Activated naive CD8-positive, alpha-beta T cell treated with anti-CD3 and anti-CD28 coated beads for 36 hours (primary cell): ENCODE data around the gene PEX14. TPM values are rescaled to one million over a fixed set of nuclear protein-coding genes. Genes with fewer than 3 reads are reported as not detected.
"Not testable (repeated sequence)": the region's sequence is repeated elsewhere in the genome, so short reads cannot be mapped to it uniquely, and the experiment has no call there.

Experiments
- DNase-seq: peaks from one replicate; pipeline ENCODE4 v3.0.0; 2021
- H3K27ac Mint-ChIP-seq: one replicate; pipeline ENCODE4 v1.8.0; 2022; ENCODE audit warnings: mild to moderate bottlenecking, moderate library complexity, mixed read lengths
- H3K27me3 Mint-ChIP-seq: one replicate; pipeline ENCODE4 v1.8.0; 2022; ENCODE audit warnings: mild to moderate bottlenecking, mixed read lengths
- H3K36me3 Mint-ChIP-seq: one replicate; pipeline ENCODE4 v1.8.0; 2021; ENCODE audit warnings: mild to moderate bottlenecking, mixed read lengths
- H3K4me1 Mint-ChIP-seq: one replicate; pipeline ENCODE4 v1.8.0; 2021; ENCODE audit warnings: mixed read lengths
- H3K4me3 Mint-ChIP-seq: one replicate; pipeline ENCODE4 v1.8.0; 2022; ENCODE audit warnings: mild to moderate bottlenecking, moderate library complexity, mixed read lengths
- H3K9me3 Mint-ChIP-seq: one replicate; pipeline ENCODE4 v1.8.0; 2022; ENCODE audit warnings: mixed read lengths
- total RNA-seq, 2 experiments: library from RNA; stranded (reverse); gene quantifications; one replicate each; pipeline ENCODE4 v1.2.3, GENCODE V29; 2021

Gene PEX14
- total RNA-seq, 2 experiments from 2014 or later, result 19.1 to 19.6 TPM

GRCh38 chr1:10498231-10498630 is 23.5 kb downstream of the PEX14 start:
- no peaks in the 10 kb centered on the region for H3K9me3 Mint-ChIP-seq
- DNase-seq, result no peak
- H3K4me3 Mint-ChIP-seq, result no peak overlapping the region
- no peaks in the 10 kb centered on the region for H3K27me3 Mint-ChIP-seq
- peaks cover 7% of the 10 kb centered on the region for H3K36me3 Mint-ChIP-seq
- peaks cover 59% of the 10 kb centered on the region for H3K4me1 Mint-ChIP-seq
- peak overlapping the region; percentile 22 for H3K27ac Mint-ChIP-seq

- no peak for DNase-seq
- H3K27ac Mint-ChIP-seq, result peak overlapping the region; percentile 16
- H3K27me3 Mint-ChIP-seq, result no peaks in the 10 kb centered on the region
- no peaks in the 10 kb centered on the region for H3K9me3 Mint-ChIP-seq
- H3K4me3 Mint-ChIP-seq, result no peak overlapping the region
- H3K4me1 Mint-ChIP-seq, result peaks cover 43% of the 10 kb centered on the region
- H3K36me3 Mint-ChIP-seq, result peaks cover 2% of the 10 kb centered on the region
Observed at GRCh38 chr1:10502206-10502605, 27.5 kb downstream of the PEX14 start.

GRCh38 chr1:10504249-10504648 is 29.5 kb downstream of the PEX14 start:
- H3K27me3 Mint-ChIP-seq, result no peaks in the 10 kb centered on the region
- peaks cover 32% of the 10 kb centered on the region for H3K4me1 Mint-ChIP-seq

GRCh38 chr1:10506046-10506676 is 31.4 kb downstream of the PEX14 start:
- H3K4me3 Mint-ChIP-seq, H3K27ac Mint-ChIP-seq, H3K27me3 Mint-ChIP-seq, H3K36me3 Mint-ChIP-seq, H3K9me3 Mint-ChIP-seq, DNase-seq: not testable (repeated sequence)
- H3K4me1 Mint-ChIP-seq, result peaks cover 39% of the 10 kb centered on the region

More at GRCh38 chr1:10504249-10504648, 29.5 kb downstream of the PEX14 start:
- Mint-ChIP-seq H3K36me3 (peaks cover under 1% of the 10 kb centered on the region), H3K27ac (no peak overlapping the region), H3K4me3 (no peak overlapping the region), H3K9me3 (no peaks in the 10 kb centered on the region)
- no peak for DNase-seq

- Mint-ChIP-seq H3K36me3 (no peaks in the 10 kb centered on the region), H3K27ac (no peak overlapping the region)
Observed at GRCh38 chr1:10506677-10507047, 31.9 kb downstream of the PEX14 start.

GRCh38 chr1:10507111-10507879 is 32.5 kb downstream of the PEX14 start:
- no peak overlapping the region for H3K27ac Mint-ChIP-seq
- H3K4me1 Mint-ChIP-seq, result peaks cover 45% of the 10 kb centered on the region
- peak; percentile 35 for DNase-seq

More at GRCh38 chr1:10506677-10507047, 31.9 kb downstream of the PEX14 start:
- Mint-ChIP-seq H3K27me3 (no peaks in the 10 kb centered on the region), H3K9me3 (no peaks in the 10 kb centered on the region), H3K4me1 (peaks cover 44% of the 10 kb centered on the region), H3K4me3 (no peak overlapping the region)
- no peak for DNase-seq

GRCh38 chr1:10508511-10508951 is 33.8 kb downstream of the PEX14 start:
- no peaks in the 10 kb centered on the region for H3K9me3 Mint-ChIP-seq
- no peaks in the 10 kb centered on the region for H3K36me3 Mint-ChIP-seq
- no peak overlapping the region for H3K27ac Mint-ChIP-seq
- DNase-seq, result no peak
- H3K4me3 Mint-ChIP-seq, result no peak overlapping the region
- peaks cover 54% of the 10 kb centered on the region for H3K4me1 Mint-ChIP-seq
- no peaks in the 10 kb centered on the region for H3K27me3 Mint-ChIP-seq

More at GRCh38 chr1:10507111-10507879, 32.5 kb downstream of the PEX14 start:
- H3K4me3 Mint-ChIP-seq, result no peak overlapping the region
- no peaks in the 10 kb centered on the region for H3K36me3 Mint-ChIP-seq
- H3K9me3 Mint-ChIP-seq, result no peaks in the 10 kb centered on the region
- H3K27me3 Mint-ChIP-seq, result no peaks in the 10 kb centered on the region

GRCh38 chr1:10509809-10510509 is 35.2 kb downstream of the PEX14 start:
- Mint-ChIP-seq H3K27me3 (no peaks in the 10 kb centered on the region), H3K4me3 (peak overlapping the region; percentile 40), H3K36me3 (no peaks in the 10 kb centered on the region), H3K4me1 (peaks cover 63% of the 10 kb centered on the region), H3K27ac (peak overlapping the region; percentile 91), H3K9me3 (no peaks in the 10 kb centered on the region)
- DNase-seq, result no peak

- Mint-ChIP-seq H3K36me3 (no peaks in the 10 kb centered on the region), H3K4me3 (peak overlapping the region; percentile 40), H3K27ac (peak overlapping the region; percentile 91), H3K9me3 (no peaks in the 10 kb centered on the region), H3K27me3 (no peaks in the 10 kb centered on the region), H3K4me1 (peaks cover 67% of the 10 kb centered on the region)
- peak; percentile 86 for DNase-seq
Observed at GRCh38 chr1:10510520-10511493, 36.1 kb downstream of the PEX14 start.

- no peaks in the 10 kb centered on the region for H3K9me3 Mint-ChIP-seq
- peak overlapping the region; percentile 40 for H3K4me3 Mint-ChIP-seq
- H3K27ac Mint-ChIP-seq, result peak overlapping the region; percentile 91
- no peaks in the 10 kb centered on the region for H3K27me3 Mint-ChIP-seq
- H3K36me3 Mint-ChIP-seq, result no peaks in the 10 kb centered on the region
- peaks cover 73% of the 10 kb centered on the region for H3K4me1 Mint-ChIP-seq
- no peak for DNase-seq
Observed at GRCh38 chr1:10511494-10511885, 36.7 kb downstream of the PEX14 start.

- Mint-ChIP-seq H3K36me3 (peaks cover 3% of the 10 kb centered on the region), H3K4me3 (no peak overlapping the region), H3K27ac (peak overlapping the region; percentile 68), H3K9me3 (no peaks in the 10 kb centered on the region), H3K27me3 (no peaks in the 10 kb centered on the region), H3K4me1 (peaks cover 77% of the 10 kb centered on the region)
- peak; percentile 16 for DNase-seq
Observed at GRCh38 chr1:10513199-10513598, 38.4 kb downstream of the PEX14 start.

GRCh38 chr1:10514490-10515235 is 39.9 kb downstream of the PEX14 start:
- Mint-ChIP-seq H3K36me3 (peaks cover 3% of the 10 kb centered on the region), H3K27ac (peak overlapping the region; percentile 1), H3K4me1 (peaks cover 74% of the 10 kb centered on the region), H3K4me3 (no peak overlapping the region), H3K27me3 (no peaks in the 10 kb centered on the region), H3K9me3 (no peaks in the 10 kb centered on the region)
- no peak for DNase-seq

GRCh38 chr1:10515301-10515975 is 40.7 kb downstream of the PEX14 start:
- Mint-ChIP-seq H3K4me3 (no peak overlapping the region), H3K27ac (no peak overlapping the region), H3K27me3 (no peaks in the 10 kb centered on the region), H3K36me3 (peaks cover 3% of the 10 kb centered on the region), H3K4me1 (peaks cover 70% of the 10 kb centered on the region), H3K9me3 (no peaks in the 10 kb centered on the region)
- no peak for DNase-seq
